ENCODE measurements around the gene PTPRD. TPM values are rescaled to one million over a fixed set of nuclear protein-coding genes. Genes with fewer than 3 reads are reported as not detected.

PTPRD gene
- total and polyA plus RNA-seq, 9 of the 15 experiments (the other 6 are each of a cell fraction or from before 2014, with no cell fraction given), result 0.11 TPM; not detected in 8

DNA sequence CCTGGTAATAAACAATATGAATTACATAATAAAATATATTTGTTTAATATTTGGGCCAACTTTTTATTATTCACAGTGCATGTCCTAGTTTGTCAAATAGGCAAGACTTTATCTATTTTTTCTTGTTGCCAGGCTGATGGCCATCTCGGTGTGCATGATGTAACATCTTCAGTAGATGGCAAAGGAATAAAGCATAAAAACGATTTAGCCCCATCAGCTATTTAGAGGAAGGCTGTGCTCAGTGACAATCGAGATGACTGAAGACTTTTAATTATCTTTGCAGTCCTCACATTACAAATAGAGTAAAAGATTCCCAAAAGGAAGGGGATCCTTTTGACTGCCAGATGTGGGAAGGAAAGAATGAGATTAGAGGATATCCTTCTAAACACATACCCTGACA is 358.5 kb downstream of the PTPRD start (continued):
- TF ChIP-seq, protein P1, sequence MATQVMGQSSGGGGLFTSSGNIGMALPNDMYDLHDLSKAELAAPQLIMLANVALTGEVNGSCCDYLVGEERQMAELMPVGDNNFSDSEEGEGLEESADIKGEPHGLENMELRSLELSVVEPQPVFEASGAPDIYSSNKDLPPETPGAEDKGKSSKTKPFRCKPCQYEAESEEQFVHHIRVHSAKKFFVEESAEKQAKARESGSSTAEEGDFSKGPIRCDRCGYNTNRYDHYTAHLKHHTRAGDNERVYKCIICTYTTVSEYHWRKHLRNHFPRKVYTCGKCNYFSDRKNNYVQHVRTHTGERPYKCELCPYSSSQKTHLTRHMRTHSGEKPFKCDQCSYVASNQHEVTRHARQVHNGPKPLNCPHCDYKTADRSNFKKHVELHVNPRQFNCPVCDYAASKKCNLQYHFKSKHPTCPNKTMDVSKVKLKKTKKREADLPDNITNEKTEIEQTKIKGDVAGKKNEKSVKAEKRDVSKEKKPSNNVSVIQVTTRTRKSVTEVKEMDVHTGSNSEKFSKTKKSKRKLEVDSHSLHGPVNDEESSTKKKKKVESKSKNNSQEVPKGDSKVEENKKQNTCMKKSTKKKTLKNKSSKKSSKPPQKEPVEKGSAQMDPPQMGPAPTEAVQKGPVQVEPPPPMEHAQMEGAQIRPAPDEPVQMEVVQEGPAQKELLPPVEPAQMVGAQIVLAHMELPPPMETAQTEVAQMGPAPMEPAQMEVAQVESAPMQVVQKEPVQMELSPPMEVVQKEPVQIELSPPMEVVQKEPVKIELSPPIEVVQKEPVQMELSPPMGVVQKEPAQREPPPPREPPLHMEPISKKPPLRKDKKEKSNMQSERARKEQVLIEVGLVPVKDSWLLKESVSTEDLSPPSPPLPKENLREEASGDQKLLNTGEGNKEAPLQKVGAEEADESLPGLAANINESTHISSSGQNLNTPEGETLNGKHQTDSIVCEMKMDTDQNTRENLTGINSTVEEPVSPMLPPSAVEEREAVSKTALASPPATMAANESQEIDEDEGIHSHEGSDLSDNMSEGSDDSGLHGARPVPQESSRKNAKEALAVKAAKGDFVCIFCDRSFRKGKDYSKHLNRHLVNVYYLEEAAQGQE (IDR thresholded peaks at IDR 0.05; ENCODE audit: borderline replicate concordance), result no peak
- TF ChIP-seq, protein P1 (CRISPR knock-in tag; IDR thresholded peaks at IDR 0.05; ENCODE audit: low read depth), result no peak
- no peak for TF ChIP-seq FOSL1 (tag; conservative IDR thresholded peaks at IDR 0.05)
- TF ChIP-seq IFI16 (CRISPR knock-in tag; IDR thresholded peaks at IDR 0.05), result no peak
- TF ChIP-seq, protein P2, sequence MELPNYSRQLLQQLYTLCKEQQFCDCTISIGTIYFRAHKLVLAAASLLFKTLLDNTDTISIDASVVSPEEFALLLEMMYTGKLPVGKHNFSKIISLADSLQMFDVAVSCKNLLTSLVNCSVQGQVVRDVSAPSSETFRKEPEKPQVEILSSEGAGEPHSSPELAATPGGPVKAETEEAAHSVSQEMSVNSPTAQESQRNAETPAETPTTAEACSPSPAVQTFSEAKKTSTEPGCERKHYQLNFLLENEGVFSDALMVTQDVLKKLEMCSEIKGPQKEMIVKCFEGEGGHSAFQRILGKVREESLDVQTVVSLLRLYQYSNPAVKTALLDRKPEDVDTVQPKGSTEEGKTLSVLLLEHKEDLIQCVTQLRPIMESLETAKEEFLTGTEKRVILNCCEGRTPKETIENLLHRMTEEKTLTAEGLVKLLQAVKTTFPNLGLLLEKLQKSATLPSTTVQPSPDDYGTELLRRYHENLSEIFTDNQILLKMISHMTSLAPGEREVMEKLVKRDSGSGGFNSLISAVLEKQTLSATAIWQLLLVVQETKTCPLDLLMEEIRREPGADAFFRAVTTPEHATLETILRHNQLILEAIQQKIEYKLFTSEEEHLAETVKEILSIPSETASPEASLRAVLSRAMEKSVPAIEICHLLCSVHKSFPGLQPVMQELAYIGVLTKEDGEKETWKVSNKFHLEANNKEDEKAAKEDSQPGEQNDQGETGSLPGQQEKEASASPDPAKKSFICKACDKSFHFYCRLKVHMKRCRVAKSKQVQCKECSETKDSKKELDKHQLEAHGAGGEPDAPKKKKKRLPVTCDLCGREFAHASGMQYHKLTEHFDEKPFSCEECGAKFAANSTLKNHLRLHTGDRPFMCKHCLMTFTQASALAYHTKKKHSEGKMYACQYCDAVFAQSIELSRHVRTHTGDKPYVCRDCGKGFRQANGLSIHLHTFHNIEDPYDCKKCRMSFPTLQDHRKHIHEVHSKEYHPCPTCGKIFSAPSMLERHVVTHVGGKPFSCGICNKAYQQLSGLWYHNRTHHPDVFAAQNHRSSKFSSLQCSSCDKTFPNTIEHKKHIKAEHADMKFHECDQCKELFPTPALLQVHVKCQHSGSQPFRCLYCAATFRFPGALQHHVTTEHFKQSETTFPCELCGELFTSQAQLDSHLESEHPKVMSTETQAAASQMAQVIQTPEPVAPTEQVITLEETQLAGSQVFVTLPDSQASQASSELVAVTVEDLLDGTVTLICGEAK (IDR thresholded peaks at IDR 0.05), result no peak
- TF ChIP-seq, protein P2 (CRISPR knock-in tag; IDR thresholded peaks at IDR 0.05), result no peak
- TF ChIP-seq, protein P3, sequence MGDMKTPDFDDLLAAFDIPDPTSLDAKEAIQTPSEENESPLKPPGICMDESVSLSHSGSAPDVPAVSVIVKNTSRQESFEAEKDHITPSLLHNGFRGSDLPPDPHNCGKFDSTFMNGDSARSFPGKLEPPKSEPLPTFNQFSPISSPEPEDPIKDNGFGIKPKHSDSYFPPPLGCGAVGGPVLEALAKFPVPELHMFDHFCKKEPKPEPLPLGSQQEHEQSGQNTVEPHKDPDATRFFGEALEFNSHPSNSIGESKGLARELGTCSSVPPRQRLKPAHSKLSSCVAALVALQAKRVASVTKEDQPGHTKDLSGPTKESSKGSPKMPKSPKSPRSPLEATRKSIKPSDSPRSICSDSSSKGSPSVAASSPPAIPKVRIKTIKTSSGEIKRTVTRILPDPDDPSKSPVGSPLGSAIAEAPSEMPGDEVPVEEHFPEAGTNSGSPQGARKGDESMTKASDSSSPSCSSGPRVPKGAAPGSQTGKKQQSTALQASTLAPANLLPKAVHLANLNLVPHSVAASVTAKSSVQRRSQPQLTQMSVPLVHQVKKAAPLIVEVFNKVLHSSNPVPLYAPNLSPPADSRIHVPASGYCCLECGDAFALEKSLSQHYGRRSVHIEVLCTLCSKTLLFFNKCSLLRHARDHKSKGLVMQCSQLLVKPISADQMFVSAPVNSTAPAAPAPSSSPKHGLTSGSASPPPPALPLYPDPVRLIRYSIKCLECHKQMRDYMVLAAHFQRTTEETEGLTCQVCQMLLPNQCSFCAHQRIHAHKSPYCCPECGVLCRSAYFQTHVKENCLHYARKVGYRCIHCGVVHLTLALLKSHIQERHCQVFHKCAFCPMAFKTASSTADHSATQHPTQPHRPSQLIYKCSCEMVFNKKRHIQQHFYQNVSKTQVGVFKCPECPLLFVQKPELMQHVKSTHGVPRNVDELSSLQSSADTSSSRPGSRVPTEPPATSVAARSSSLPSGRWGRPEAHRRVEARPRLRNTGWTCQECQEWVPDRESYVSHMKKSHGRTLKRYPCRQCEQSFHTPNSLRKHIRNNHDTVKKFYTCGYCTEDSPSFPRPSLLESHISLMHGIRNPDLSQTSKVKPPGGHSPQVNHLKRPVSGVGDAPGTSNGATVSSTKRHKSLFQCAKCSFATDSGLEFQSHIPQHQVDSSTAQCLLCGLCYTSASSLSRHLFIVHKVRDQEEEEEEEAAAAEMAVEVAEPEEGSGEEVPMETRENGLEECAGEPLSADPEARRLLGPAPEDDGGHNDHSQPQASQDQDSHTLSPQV (IDR thresholded peaks at IDR 0.05), result no peak
